ENCODE data around the gene DCDC2. TPM values are rescaled to one million over a fixed set of nuclear protein-coding genes. Genes with fewer than 3 reads are reported as not detected.

The DCDC2 gene
- polyA plus RNA-seq, 3 donors from 2014 or later, result not detected

DNA sequence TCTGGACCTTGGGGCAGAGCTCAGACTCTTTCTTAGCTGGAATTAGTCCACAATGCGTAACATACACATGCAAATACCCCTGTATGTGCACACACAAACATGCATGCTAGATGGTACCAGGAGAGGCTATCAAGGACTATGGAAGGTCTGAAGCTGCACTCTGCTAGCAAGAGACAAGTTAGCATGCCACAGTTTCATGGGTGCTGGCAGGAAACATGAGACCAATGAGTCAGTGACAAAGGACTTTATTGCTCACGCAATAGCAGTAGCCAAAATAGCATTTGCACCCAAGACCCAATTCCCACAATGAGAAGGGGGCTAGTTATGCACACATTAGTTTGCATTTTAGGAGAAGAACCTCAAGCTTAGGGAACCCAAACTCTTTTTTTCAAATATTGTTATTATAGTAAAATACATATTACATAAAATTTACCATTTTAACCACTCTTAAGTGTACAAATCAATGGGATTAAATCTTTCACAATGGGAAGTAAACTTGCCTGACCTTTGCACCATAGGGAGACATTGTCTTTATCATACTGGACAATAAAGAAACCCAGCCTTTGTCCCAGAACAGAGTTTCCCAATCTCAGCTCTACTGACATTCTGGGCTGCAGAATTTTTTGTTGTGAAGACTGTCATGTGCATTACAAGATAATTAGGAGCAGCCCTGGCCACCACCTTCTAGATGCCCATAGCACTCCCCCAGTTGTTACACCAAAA, 162.7 kb downstream of the DCDC2 start:
- peaks cover 0 to 5% (median 0%) of the 10 kb centered on the region in 3 donors for H3K27me3 Mint-ChIP-seq (ENCODE audit: low read depth in 3 of 3)
- H3K9me3 Mint-ChIP-seq, result peaks cover 0 to 3% (median 0%) of the 10 kb centered on the region in 6 donors
- DNase-seq, result no peak

DNA sequence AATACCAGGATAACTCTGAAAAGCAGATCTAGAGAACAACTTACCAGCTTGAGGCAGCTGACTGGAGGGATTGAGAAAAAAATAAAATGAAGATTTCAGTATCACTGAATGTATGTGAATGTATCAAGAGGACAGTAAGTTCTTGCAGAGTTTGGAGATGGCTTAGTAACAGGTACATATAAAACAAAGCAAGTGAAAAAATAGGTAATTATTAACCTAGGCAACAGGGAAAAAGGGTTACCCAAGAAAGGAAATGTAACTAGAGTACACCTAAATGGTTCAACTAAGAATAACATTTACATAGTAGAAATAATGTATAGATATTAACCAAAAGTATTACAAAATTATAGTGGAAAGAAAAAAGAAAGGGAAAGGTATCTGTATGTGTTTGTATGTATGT, 164.5 kb downstream of the DCDC2 start:
- Mint-ChIP-seq H3K27ac (no peak overlapping the region), H3K27me3 (ENCODE audit: low read depth in 3 of 3) (peaks cover 0 to 5% (median 0%) of the 10 kb centered on the region in 3 donors), H3K4me1 (no peaks in the 10 kb centered on the region), H3K36me3 (no peaks in the 10 kb centered on the region), H3K9me3 (no peaks in the 10 kb centered on the region), H3K4me3 (no peak overlapping the region)
- no peak for DNase-seq

More for the DNA sequence above, 162.7 kb downstream of the DCDC2 start:
- H3K27ac Mint-ChIP-seq, result no peak overlapping the region
- H3K4me3 Mint-ChIP-seq, result no peak overlapping the region
- no peaks in the 10 kb centered on the region for H3K36me3 Mint-ChIP-seq
- no peaks in the 10 kb centered on the region for H3K4me1 Mint-ChIP-seq

DNA sequence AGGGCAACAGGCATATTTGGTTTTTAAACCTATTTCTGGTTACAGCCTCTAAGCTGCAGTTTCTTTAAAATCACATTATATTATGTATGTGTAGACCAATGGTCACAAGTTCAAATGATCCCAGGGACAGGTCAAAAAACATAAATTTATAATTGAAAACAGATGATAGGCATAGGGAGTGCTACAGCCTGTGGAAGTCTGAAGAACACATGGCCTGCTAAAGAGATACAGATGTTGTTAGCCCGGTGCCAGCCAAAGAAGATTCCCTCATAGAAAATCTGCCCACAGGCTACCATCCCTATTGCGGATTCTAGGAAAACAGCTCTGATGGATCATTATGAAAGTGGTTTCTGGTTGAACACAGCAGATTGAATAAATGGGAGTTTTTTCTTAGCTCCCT, 166.5 kb downstream of the DCDC2 start:
- Mint-ChIP-seq H3K36me3 (no peaks in the 10 kb centered on the region), H3K27me3 (ENCODE audit: low read depth in 3 of 3) (peaks cover 0 to 7% (median 0%) of the 10 kb centered on the region in 3 donors), H3K9me3 (no peaks in the 10 kb centered on the region), H3K4me1 (no peaks in the 10 kb centered on the region), H3K27ac (no peak overlapping the region), H3K4me3 (no peak overlapping the region)
- DNase-seq, result no peak

DNA sequence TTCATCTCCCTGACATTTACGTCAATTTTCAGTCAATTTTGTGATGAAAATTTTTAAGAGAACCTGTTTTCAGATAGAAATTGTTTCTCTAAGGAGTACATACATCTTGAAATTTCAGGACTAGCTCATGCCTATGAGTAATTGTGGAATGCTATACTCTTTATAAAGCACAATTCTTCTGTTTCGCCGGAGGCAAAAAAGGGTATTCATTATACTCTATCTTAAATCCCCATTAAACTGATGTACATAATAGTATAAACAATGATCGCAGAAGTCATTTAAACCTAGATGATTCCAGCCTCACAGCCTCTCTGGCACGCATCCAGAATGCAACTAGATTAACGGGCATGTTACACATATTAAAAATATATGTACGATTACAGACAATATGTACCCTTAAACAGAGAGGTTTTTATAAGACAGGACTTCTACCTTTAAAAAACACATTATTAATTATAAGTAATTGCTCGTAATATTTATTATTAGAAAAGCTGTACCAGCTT, 169.2 kb downstream of the DCDC2 start:
- DNase-seq, result no peak
- Mint-ChIP-seq H3K27ac (no peak overlapping the region), H3K4me3 (no peak overlapping the region), H3K4me1 (no peaks in the 10 kb centered on the region), H3K9me3 (no peaks in the 10 kb centered on the region), H3K36me3 (no peaks in the 10 kb centered on the region), H3K27me3 (ENCODE audit: low read depth in 3 of 3) (peaks cover 0 to 7% (median 0%) of the 10 kb centered on the region in 3 donors)

DNA sequence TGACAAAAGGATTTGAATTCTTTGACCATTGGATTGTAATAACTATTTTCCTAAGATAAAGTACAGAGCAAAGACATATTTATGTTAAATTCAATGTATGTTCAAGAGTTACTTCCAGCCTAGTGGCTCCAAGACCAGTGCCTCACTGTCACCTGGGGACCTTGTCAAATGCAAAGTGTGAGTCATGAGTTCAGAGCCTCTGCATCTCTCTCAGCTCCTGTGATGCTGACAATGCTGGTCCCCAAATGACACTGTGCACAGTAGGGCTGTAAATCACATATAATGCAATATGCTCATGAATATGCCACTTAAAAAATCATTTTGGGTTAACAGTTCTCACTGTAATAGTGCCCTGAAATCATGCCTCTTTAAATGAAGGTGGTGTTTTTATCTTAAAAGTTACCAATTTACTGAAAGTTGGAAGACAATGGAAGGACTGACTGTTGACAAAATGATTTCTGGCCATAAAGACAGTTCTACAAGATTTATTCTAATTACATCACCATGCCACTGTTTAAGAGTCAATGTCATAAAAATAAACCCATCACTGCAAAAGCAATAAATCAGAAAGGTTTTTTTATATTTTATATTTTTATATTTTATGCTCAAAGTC, 169.8 kb downstream of the DCDC2 start:
- Mint-ChIP-seq H3K27me3 (ENCODE audit: low read depth in 3 of 3) (peaks cover 0 to 6% (median 0%) of the 10 kb centered on the region in 3 donors), H3K4me1 (no peaks in the 10 kb centered on the region), H3K9me3 (no peaks in the 10 kb centered on the region), H3K27ac (no peak overlapping the region), H3K4me3 (no peak overlapping the region), H3K36me3 (no peaks in the 10 kb centered on the region)
- no peak for DNase-seq

DNA sequence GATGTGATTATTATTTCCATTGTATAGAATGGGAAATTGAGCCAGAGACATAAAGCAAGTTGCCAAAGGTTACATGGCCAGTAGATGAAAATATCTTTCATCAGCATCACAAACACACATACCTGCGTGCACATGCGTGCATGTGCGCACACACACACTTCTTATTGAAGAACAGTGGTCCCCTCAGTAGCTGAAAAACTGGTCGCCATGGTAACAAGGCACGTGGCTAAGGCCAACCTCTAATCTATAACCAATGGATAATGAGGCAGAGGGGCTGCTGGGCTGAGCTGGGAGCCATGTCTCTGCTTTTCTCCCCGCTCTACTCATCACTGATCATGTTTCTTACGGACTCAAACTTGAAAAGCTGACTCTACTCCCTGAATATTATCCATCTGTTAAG, 171.5 kb downstream of the DCDC2 start:
- no peaks in the 10 kb centered on the region for H3K36me3 Mint-ChIP-seq
- no peak overlapping the region for H3K4me3 Mint-ChIP-seq
- H3K27me3 Mint-ChIP-seq (ENCODE audit: low read depth in 3 of 3), result peaks cover 0 to 2% (median 0%) of the 10 kb centered on the region in 3 donors
- no peaks in the 10 kb centered on the region for H3K9me3 Mint-ChIP-seq
- DNase-seq, result no peak
- H3K27ac Mint-ChIP-seq, result no peak overlapping the region
- no peaks in the 10 kb centered on the region for H3K4me1 Mint-ChIP-seq

DNA sequence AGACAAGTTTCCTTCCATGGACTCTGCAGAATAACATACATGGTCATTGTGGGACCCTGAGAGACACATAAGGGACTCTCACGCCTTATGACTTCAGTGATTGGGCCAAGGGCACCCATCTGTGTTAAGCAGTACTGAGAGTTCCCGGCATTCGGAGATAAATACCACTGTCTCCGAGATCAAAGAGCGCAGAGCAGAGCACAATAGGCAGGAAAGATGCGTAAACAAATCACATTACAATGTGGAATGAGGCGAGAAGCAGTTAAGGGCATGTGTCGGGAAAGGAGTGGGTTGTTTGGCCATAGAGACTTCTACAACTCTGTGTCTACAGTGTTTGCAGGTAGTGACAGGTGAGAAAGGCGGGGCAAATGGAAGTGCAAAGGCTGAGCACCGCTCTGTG, 174.3 kb downstream of the DCDC2 start:
- Mint-ChIP-seq H3K27me3 (ENCODE audit: low read depth in 3 of 3) (peaks cover 0 to 4% (median 0%) of the 10 kb centered on the region in 3 donors), H3K9me3 (peaks cover 0 to 3% (median 0%) of the 10 kb centered on the region in 6 donors), H3K4me1 (no peaks in the 10 kb centered on the region), H3K36me3 (no peaks in the 10 kb centered on the region), H3K27ac (no peak overlapping the region), H3K4me3 (no peak overlapping the region)
- DNase-seq, result no peak

DNA sequence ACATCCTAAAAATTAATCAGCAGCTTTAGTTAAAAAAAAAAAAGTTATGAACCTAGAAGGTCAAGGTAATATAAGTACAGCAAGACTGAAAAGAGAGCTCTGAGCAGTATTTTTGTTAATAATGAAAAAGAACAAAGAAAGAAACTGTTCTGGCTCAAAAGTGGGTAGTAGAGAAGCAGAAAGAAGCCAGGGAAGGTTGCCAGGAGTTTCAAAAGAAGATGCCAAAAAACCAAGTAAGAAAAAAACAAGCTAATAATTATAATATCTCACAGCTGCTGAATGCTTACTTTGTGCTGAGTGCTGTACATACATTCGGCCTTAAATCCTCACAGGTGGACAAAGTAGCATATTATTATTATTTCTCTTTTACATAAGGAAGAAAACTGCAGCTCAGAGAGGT, 200.0 kb downstream of the DCDC2 start:
- Mint-ChIP-seq H3K27me3 (ENCODE audit: low read depth in 3 of 3) (peaks cover 0 to 8% (median 3%) of the 10 kb centered on the region in 3 donors), H3K36me3 (peaks cover 0 to 4% (median 0%) of the 10 kb centered on the region in 3 donors), H3K9me3 (peaks cover 0 to 4% (median 0%) of the 10 kb centered on the region in 6 donors), H3K4me3 (no peak overlapping the region), H3K4me1 (no peaks in the 10 kb centered on the region), H3K27ac (no peak overlapping the region)
- DNase-seq, result no peak

DNA sequence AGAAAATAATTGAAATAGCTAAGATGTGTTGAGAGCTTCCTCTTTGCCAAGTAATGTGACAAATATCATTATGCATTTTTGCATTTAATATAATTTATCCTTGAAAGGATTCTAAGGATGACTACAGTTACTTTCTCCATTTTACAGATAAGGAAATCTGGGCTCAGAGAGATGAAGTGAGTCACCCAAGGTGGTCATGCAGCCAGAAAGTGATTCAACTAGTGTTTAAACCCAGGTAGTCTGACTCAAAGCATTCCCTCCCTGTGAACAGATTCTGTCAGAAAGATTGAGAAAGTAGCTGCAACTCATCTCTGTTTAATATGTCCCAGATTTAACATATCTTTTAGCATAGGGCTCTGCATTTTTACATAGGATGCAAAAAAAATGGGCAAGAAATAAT, 203.7 kb downstream of the DCDC2 start:
- Mint-ChIP-seq H3K27ac (no peak overlapping the region), H3K4me1 (no peaks in the 10 kb centered on the region), H3K4me3 (no peak overlapping the region), H3K27me3 (ENCODE audit: low read depth in 3 of 3) (peaks cover 1 to 12% (median 5%) of the 10 kb centered on the region in 3 donors), H3K9me3 (peaks cover 0 to 6% (median 0%) of the 10 kb centered on the region in 6 donors), H3K36me3 (peaks cover 0 to 4% (median 0%) of the 10 kb centered on the region in 3 donors)
- no peak for DNase-seq

DNA sequence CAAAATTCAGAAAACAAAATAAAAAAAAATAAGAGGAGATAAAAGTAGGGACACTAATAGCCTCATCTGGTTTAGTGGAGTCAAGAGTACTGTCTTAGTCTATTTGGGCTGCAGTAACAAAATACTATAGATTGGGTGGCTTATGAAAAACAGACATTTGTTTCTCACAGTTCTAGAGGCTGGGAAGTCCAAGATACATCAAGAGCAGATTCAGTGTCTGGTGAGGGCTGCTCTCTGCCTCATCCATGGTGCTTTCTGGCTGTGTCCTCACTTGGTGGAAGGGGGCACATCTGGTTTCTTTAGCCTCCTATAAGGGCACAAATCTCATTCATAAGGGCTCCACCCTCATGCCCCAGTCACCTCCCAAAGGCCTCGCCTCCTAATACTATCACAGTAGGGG, 205.8 kb downstream of the DCDC2 start:
- Mint-ChIP-seq H3K36me3 (no peaks in the 10 kb centered on the region), H3K27ac (no peak overlapping the region), H3K4me3 (no peak overlapping the region), H3K9me3 (peaks cover 0 to 7% (median under 1%) of the 10 kb centered on the region in 6 donors), H3K4me1 (no peaks in the 10 kb centered on the region), H3K27me3 (ENCODE audit: low read depth in 3 of 3) (peaks cover 1 to 12% (median 1%) of the 10 kb centered on the region in 3 donors)
- no peak for DNase-seq

DNA sequence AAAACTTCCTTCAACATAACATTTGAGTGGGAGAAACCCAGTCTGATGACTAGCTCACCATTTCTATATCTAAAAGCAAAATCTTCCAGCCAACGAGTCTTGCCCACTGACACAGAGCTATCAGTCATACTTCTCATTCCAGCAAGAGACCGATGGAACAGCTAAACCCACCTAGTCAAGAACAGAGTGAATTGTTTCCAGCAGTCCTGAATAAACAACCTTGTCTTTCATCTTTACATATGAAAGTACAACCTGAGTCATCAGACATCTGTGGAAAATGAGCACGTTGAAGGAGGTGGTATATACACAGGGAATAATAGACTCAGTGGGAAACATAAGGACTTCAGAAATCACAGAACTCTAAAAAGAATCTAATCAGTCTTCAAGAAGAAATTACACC, 208.0 kb downstream of the DCDC2 start:
- Mint-ChIP-seq H3K36me3 (no peaks in the 10 kb centered on the region), H3K4me1 (no peaks in the 10 kb centered on the region), H3K27ac (no peak overlapping the region), H3K4me3 (no peak overlapping the region), H3K9me3 (peaks cover 0 to 7% (median under 1%) of the 10 kb centered on the region in 6 donors), H3K27me3 (ENCODE audit: low read depth in 3 of 3) (peaks cover 3 to 12% (median 3%) of the 10 kb centered on the region in 3 donors)
- DNase-seq, result no peak

DNA sequence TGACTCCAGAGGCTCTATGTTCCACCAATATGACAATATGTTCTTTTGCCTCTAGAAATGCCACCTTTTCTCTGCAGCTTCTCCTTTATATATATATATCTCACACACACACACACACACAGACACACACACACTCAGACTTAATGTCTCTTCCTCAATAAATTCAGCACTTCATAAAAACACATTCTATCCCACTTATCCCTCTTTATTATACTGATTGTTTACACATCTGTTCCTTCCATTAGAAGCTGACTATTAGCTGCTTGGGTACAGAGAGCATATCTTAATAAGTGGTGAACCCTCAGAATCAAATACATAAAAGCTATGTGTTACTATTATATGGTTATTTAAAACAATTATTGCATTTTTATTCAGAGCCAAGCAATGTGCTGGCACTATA, 208.6 kb downstream of the DCDC2 start:
- H3K9me3 Mint-ChIP-seq, result peaks cover 0 to 7% (median under 1%) of the 10 kb centered on the region in 6 donors
- H3K4me1 Mint-ChIP-seq, result no peaks in the 10 kb centered on the region
- no peak overlapping the region for H3K4me3 Mint-ChIP-seq
- no peak overlapping the region for H3K27ac Mint-ChIP-seq
- H3K36me3 Mint-ChIP-seq, result no peaks in the 10 kb centered on the region
- DNase-seq, result no peak
- peaks cover 3 to 12% (median 3%) of the 10 kb centered on the region in 3 donors for H3K27me3 Mint-ChIP-seq (ENCODE audit: low read depth in 3 of 3)

DNA sequence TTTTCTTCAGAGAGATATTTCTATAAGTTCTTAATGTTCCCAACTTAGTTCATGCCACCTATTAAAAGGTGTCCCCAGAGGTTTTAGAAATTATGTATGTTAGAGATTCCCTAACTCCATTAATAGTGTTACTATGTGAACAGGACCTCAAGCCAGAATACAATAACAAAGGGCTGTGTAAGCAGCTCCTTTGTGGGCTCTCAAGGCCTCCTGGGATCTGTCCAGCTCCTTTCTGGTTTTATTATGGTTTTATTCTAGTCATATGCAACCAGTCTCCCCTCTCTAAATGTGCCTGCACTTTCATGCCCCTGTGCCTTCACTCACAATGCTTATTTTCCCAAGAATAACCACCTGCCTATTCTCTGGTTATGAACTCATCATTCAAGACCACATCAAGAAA, 209.2 kb downstream of the DCDC2 start:
- DNase-seq, result no peak
- Mint-ChIP-seq H3K4me1 (no peaks in the 10 kb centered on the region), H3K27me3 (ENCODE audit: low read depth in 3 of 3) (peaks cover 3 to 12% (median 3%) of the 10 kb centered on the region in 3 donors), H3K27ac (no peak overlapping the region), H3K4me3 (no peak overlapping the region), H3K9me3 (peaks cover 0 to 7% (median under 1%) of the 10 kb centered on the region in 6 donors), H3K36me3 (no peaks in the 10 kb centered on the region)

DNA sequence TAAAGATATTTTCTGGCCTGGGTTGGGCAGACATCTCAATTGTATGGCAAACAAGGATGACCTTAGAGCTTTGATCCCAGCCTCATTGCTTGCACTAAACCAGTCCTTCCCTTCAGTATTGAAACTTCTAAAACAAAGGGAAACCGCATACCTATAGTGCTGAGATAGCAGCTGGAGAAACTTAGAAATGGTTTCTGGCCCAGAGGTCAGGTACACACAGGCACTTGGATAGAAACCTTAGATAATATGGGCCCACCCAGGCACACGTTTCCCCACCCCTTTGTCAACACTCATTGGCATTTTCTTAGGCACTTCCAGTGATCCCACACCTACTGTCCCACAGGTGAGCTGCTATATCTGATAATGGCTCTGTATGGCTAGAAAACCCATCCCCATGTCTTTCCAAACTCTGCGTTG, 209.7 kb downstream of the DCDC2 start:
- DNase-seq, result no peak
- peaks cover 3 to 9% (median 3%) of the 10 kb centered on the region in 3 donors for H3K27me3 Mint-ChIP-seq (ENCODE audit: low read depth in 3 of 3)
- H3K9me3 Mint-ChIP-seq, result peaks cover 0 to 7% (median under 1%) of the 10 kb centered on the region in 6 donors
- no peaks in the 10 kb centered on the region for H3K4me1 Mint-ChIP-seq
- no peak overlapping the region for H3K27ac Mint-ChIP-seq
- no peak overlapping the region for H3K4me3 Mint-ChIP-seq
- H3K36me3 Mint-ChIP-seq, result no peaks in the 10 kb centered on the region
